SK-N-SH treated with all-trans-retinoic acid at 6 μM for 48 hours (cell line): ENCODE measurements around the gene SRMS.

ENCODE experiments used
- BACH2 ChIP-seq: fragments of 250-450 bp; sonication (Bioruptor Pico); IDR thresholded peaks from 2 replicates; pipeline ENCODE4 v1.9.0; 2021; ENCODE audit warnings: mild to moderate bottlenecking, borderline replicate concordance
- CREB5 ChIP-seq: fragments of 250-450 bp; sonication (Bioruptor Pico); IDR thresholded peaks from 2 replicates; pipeline ENCODE4 v1.5.1; 2020; ENCODE audit warnings: low read depth, mild to moderate bottlenecking, moderate library complexity
- CSDC2 ChIP-seq: fragments of 250-450 bp; sonication (Bioruptor Pico); IDR thresholded peaks from 2 replicates; pipeline ENCODE4 v1.5.0; 2020; ENCODE audit warnings: mild to moderate bottlenecking, moderate library complexity
- CSRNP3 ChIP-seq: fragments of 250-450 bp; sonication (Bioruptor Pico); IDR thresholded peaks from 2 replicates; pipeline ENCODE4 v1.5.1; 2021; ENCODE audit warnings: mild to moderate bottlenecking, moderate library complexity
- ISL1 ChIP-seq: fragments of 250-450 bp; sonication (Bioruptor Pico); IDR thresholded peaks from 2 replicates; pipeline ENCODE4 v2.1.2; 2022; ENCODE audit warnings: mild to moderate bottlenecking, moderate library complexity
- RARB ChIP-seq: fragments of 250-450 bp; sonication (Bioruptor Pico); IDR thresholded peaks from 2 replicates; pipeline ENCODE4 v1.8.0; 2021; ENCODE audit warnings: mild to moderate bottlenecking, moderate library complexity
- SNAI2 ChIP-seq: fragments of 250-450 bp; sonication (Bioruptor Pico); IDR thresholded peaks from 2 replicates; pipeline ENCODE4 v1.5.0; 2020; ENCODE audit warnings: mild to moderate bottlenecking, moderate library complexity
- TOX ChIP-seq: fragments of 250-450 bp; sonication (Bioruptor Pico); IDR thresholded peaks from 2 replicates; pipeline ENCODE4 v1.8.0; 2021; ENCODE audit warnings: mild to moderate bottlenecking, moderate library complexity, borderline replicate concordance
- ZC3H10 ChIP-seq: fragments of 250-450 bp; sonication (Bioruptor Pico); IDR thresholded peaks from 2 replicates; pipeline ENCODE4 v1.5.1; 2021; ENCODE audit warnings: mild to moderate bottlenecking, moderate library complexity
- ZFP3 ChIP-seq: fragments of 250-450 bp; sonication (Bioruptor Pico); IDR thresholded peaks from 2 replicates; pipeline ENCODE4 v1.5.0; 2020; ENCODE audit warnings: mild to moderate bottlenecking, moderate library complexity
- ZNF565 ChIP-seq: fragments of 450-650 bp; formaldehyde crosslinking; conservative IDR thresholded peaks from 2 replicates; pipeline ENCODE4 v1.5.0; 2020; ENCODE audit warnings: low read depth, mild to moderate bottlenecking, moderate library complexity

- TF ChIP-seq RARB (CRISPR knock-in tag) (no peak), CSDC2 (no peak), ZC3H10 (no peak), CSRNP3 (CRISPR knock-in tag) (no peak), SNAI2 (CRISPR knock-in tag) (no peak), ISL1 (CRISPR knock-in tag) (no peak), CREB5 (CRISPR knock-in tag) (no peak), ZNF565 (no peak), BACH2 (CRISPR knock-in tag) (no peak), TOX (CRISPR knock-in tag) (no peak), ZFP3 (CRISPR knock-in tag) (no peak)
These were observed 31.6 kb upstream of the SRMS start for GRCh38 chr20:63579017-63579694.
